ENCODE measurements around the gene ELOVL7. TPM values are rescaled to one million over a fixed set of nuclear protein-coding genes. Genes with fewer than 3 reads are reported as not detected.
"Not testable (repeated sequence)": the region's sequence is repeated elsewhere in the genome, so short reads cannot be mapped to it uniquely, and the experiment has no call there.

Gene ELOVL7
- total RNA-seq, 3 donors from 2014 or later (not counting 1 experiment from before 2014, with no cell fraction given) = 0.48 to 4.2 (median 2.6) TPM

- peaks cover 17 to 24% of the 10 kb centered on the region in 2 donors for H3K27me3 Mint-ChIP-seq (ENCODE audit: low read depth in 2 of 2)
- no peak for TF ChIP-seq CTCF (IDR thresholded peaks at IDR 0.05)
- Histone ChIP-seq H3K27me3 (ENCODE audit: control insufficient read depth, insufficient read depth, low read length) (no peaks in the 10 kb centered on the region), H3K4me1 (ENCODE audit: control insufficient read depth, insufficient read depth, low read length) (no peaks in the 10 kb centered on the region), H3K36me3 (ENCODE audit: control insufficient read depth, insufficient read depth, low read length) (no peaks in the 10 kb centered on the region), H3K27ac (ENCODE audit: low read length) (no peak overlapping the region), H3K9me3 (ENCODE audit: control insufficient read depth, insufficient read depth, low read length) (no peaks in the 10 kb centered on the region), H3K4me3 (ENCODE audit: low read length) (no peak overlapping the region)
- H3K4me3 Mint-ChIP-seq = no peak overlapping the region
- H3K9me3 Mint-ChIP-seq = no peaks in the 10 kb centered on the region
- WGBS (ENCODE audit: insufficient coverage) = 93% methylated on average over 5 of the region's 6 CpGs
- ATAC-seq (no peak), DNase-seq (no peak)
- H3K4me1 Mint-ChIP-seq = no peaks in the 10 kb centered on the region
- H3K36me3 Mint-ChIP-seq = no peaks in the 10 kb centered on the region
- intact Hi-C loops (cut with micrococcal nuclease) = no loop called here
- H3K27ac Mint-ChIP-seq = no peak overlapping the region
Observed at GRCh38 chr5:60722416-60722815, 121.7 kb downstream of the ELOVL7 start.

GRCh38 chr5:60719329-60719728, 124.7 kb downstream of the ELOVL7 start:
- ATAC-seq (no peak), DNase-seq (no peak)
- Mint-ChIP-seq H3K9me3 (peaks cover 0 to 2% of the 10 kb centered on the region in 2 donors), H3K4me3 (no peak overlapping the region), H3K27me3 (ENCODE audit: low read depth in 2 of 2) (peaks cover 24 to 30% of the 10 kb centered on the region in 2 donors), H3K4me1 (no peaks in the 10 kb centered on the region), H3K27ac (no peak overlapping the region), H3K36me3 (no peaks in the 10 kb centered on the region)
- H3K9me3 ChIP-seq (ENCODE audit: control insufficient read depth, insufficient read depth, low read length) = no peaks in the 10 kb centered on the region
- no peaks in the 10 kb centered on the region for H3K36me3 ChIP-seq (ENCODE audit: control insufficient read depth, insufficient read depth, low read length)
- H3K27ac ChIP-seq (ENCODE audit: low read length) = no peak overlapping the region
- TF ChIP-seq CTCF (IDR thresholded peaks at IDR 0.05) = no peak
- H3K4me3 ChIP-seq (ENCODE audit: low read length) = no peak overlapping the region
- H3K4me1 ChIP-seq (ENCODE audit: control insufficient read depth, insufficient read depth, low read length) = no peaks in the 10 kb centered on the region
- no peaks in the 10 kb centered on the region for H3K27me3 ChIP-seq (ENCODE audit: control insufficient read depth, insufficient read depth, low read length)
- intact Hi-C loops (cut with micrococcal nuclease) = no loop called here

GRCh38 chr5:60718166-60718892, 125.7 kb downstream of the ELOVL7 start:
- Mint-ChIP-seq H3K9me3 (peaks cover 0 to 2% of the 10 kb centered on the region in 2 donors), H3K27ac (no peak overlapping the region), H3K4me3 (no peak overlapping the region), H3K27me3 (ENCODE audit: low read depth in 2 of 2) (peaks cover 23 to 32% of the 10 kb centered on the region in 2 donors), H3K4me1 (no peaks in the 10 kb centered on the region), H3K36me3 (no peaks in the 10 kb centered on the region)
- Histone ChIP-seq H3K27ac (ENCODE audit: low read length) (no peak overlapping the region), H3K9me3 (ENCODE audit: control insufficient read depth, insufficient read depth, low read length) (no peaks in the 10 kb centered on the region), H3K4me1 (ENCODE audit: control insufficient read depth, insufficient read depth, low read length) (no peaks in the 10 kb centered on the region), H3K27me3 (ENCODE audit: control insufficient read depth, insufficient read depth, low read length) (no peaks in the 10 kb centered on the region), H3K36me3 (ENCODE audit: control insufficient read depth, insufficient read depth, low read length) (no peaks in the 10 kb centered on the region), H3K4me3 (ENCODE audit: low read length) (no peak overlapping the region)
- no peak for TF ChIP-seq CTCF (IDR thresholded peaks at IDR 0.05)
- no peak for ATAC-seq
- intact Hi-C loops (cut with micrococcal nuclease) = no loop called here
- no peak for DNase-seq
- 92% methylated on average over 3 of the region's 3 CpGs for WGBS (ENCODE audit: insufficient coverage)

GRCh38 chr5:60715201-60715928, 128.7 kb downstream of the ELOVL7 start:
- H3K36me3 ChIP-seq (ENCODE audit: control insufficient read depth, insufficient read depth, low read length); H3K4me3 Mint-ChIP-seq; H3K27me3 ChIP-seq (ENCODE audit: control insufficient read depth, insufficient read depth, low read length); ATAC-seq; H3K4me1 Mint-ChIP-seq; H3K9me3 ChIP-seq (ENCODE audit: control insufficient read depth, insufficient read depth, low read length); H3K27ac Mint-ChIP-seq; intact Hi-C loops (cut with micrococcal nuclease); H3K36me3 Mint-ChIP-seq; H3K4me1 ChIP-seq (ENCODE audit: control insufficient read depth, insufficient read depth, low read length); DNase-seq; H3K9me3 Mint-ChIP-seq; H3K4me3 ChIP-seq (ENCODE audit: low read length); H3K27ac ChIP-seq (ENCODE audit: low read length): not testable (repeated sequence)
- WGBS (ENCODE audit: insufficient coverage) = 97% methylated on average over 3 of the region's 3 CpGs
- H3K27me3 Mint-ChIP-seq (ENCODE audit: low read depth in 2 of 2) = peaks cover 18 to 21% of the 10 kb centered on the region in 2 donors

Data from natural killer cell (primary cell).